Peyer's patch (tissue), 4 donors: ENCODE measurements around the gene ONECUT3. TPM values are rescaled to one million over a fixed set of nuclear protein-coding genes. Genes with fewer than 3 reads are reported as not detected.

Experiments used
- DNase-seq, 3 donors: peaks; one replicate each; pipeline ENCODE4 v3.0.0-alpha.2; 2017 to 2019
- H3K27ac ChIP-seq, 4 donors: fragments of 200-600 bp; sonication (generic); one replicate each; pipeline ENCODE4 v1.5.1; 2016 to 2019
- H3K27me3 ChIP-seq, 2 donors: fragments of 200-600 bp; sonication (generic); one replicate each; pipeline ENCODE4 v1.5.1; 2019
- H3K36me3 ChIP-seq, 3 donors: fragments of 200-600 bp; sonication (generic); one replicate each; pipeline ENCODE4 v1.5.1; 2016 to 2019
- H3K4me1 ChIP-seq, 4 donors: fragments of 200-600 bp; sonication (generic); one replicate each; pipeline ENCODE4 v1.5.1; 2016 to 2019
- H3K4me3 ChIP-seq, 4 donors: fragments of 200-600 bp; sonication (generic); 1 replicate in 3 of 4; 2 replicates in 1 of 4; pipeline ENCODE4 v1.5.1; 2016 to 2019; ENCODE audit warnings: mild to moderate bottlenecking in 1 of 4
- H3K9me3 ChIP-seq, 4 donors: fragments of 200-600 bp; sonication (generic); one replicate each; pipeline ENCODE4 v1.5.1; 2016 to 2019; ENCODE audit warnings: mild to moderate bottlenecking in 1 of 4
- CTCF ChIP-seq, 6 experiments: fragments of 450-650 bp in 4 of 6; fragments of 200-600 bp in 2 of 6; sonication (generic) in 1 of 6; IDR thresholded peaks; one replicate each; pipeline ENCODE4 v1.5.1; 2017 to 2019; ENCODE audit warnings: antibody characterized with exemption in 6 of 6, mild to moderate bottlenecking in 3 of 6, moderate library complexity in 1 of 6
- POLR2A ChIP-seq, 2 donors: fragments of 450-650 bp; IDR thresholded peaks; one replicate each; pipeline ENCODE4 v1.5.1; 2017; ENCODE audit warnings: antibody characterized with exemption in 2 of 2, mild to moderate bottlenecking in 2 of 2, moderate library complexity in 2 of 2
- total RNA-seq, 4 donors: library from RNA; depleted of rRNA; stranded (reverse); fragments of >200 nt; gene quantifications; one replicate each; pipeline ENCODE4 v1.1.0, GENCODE V29; 2016

The ONECUT3 gene
- total RNA-seq, 4 donors from 2014 or later = 0.27 to 0.28 TPM; not detected in 2

- TF ChIP-seq POLR2A (IDR thresholded peaks at IDR 0.05) = no peak
- peaks cover 0 to 44% of the 10 kb centered on the region in 2 donors for H3K27me3 ChIP-seq
Observed at GRCh38 chr19:1744133-1744665, 9.1 kb upstream of the ONECUT3 start.

GRCh38 chr19:1744822-1745563, 8.3 kb upstream of the ONECUT3 start:
- peaks cover 8 to 40% (median 21%) of the 10 kb centered on the region in 4 donors for H3K4me1 ChIP-seq
- H3K36me3 ChIP-seq = no peaks in the 10 kb centered on the region
- H3K4me3 ChIP-seq = no peak overlapping the region
- H3K27me3 ChIP-seq = peaks cover 0 to 52% of the 10 kb centered on the region in 2 donors
- no peaks in the 10 kb centered on the region for H3K9me3 ChIP-seq
- DNase-seq = no peak
- TF ChIP-seq CTCF (IDR thresholded peaks at IDR 0.05) (no peak), POLR2A (IDR thresholded peaks at IDR 0.05) (no peak)
- H3K27ac ChIP-seq = no peak overlapping the region

More at GRCh38 chr19:1744133-1744665, 9.1 kb upstream of the ONECUT3 start:
- no peaks in the 10 kb centered on the region for H3K9me3 ChIP-seq
- H3K4me1 ChIP-seq = peaks cover 0 to 33% (median 15%) of the 10 kb centered on the region in 4 donors
- no peaks in the 10 kb centered on the region for H3K36me3 ChIP-seq
- H3K4me3 ChIP-seq = no peak overlapping the region
- DNase-seq = no peak
- no peak overlapping the region for H3K27ac ChIP-seq

GRCh38 chr19:1745589-1746031, 7.7 kb upstream of the ONECUT3 start:
- Histone ChIP-seq H3K4me1 (peaks cover 8 to 42% (median 22%) of the 10 kb centered on the region in 4 donors), H3K27ac (no peak overlapping the region), H3K36me3 (no peaks in the 10 kb centered on the region), H3K9me3 (no peaks in the 10 kb centered on the region), H3K27me3 (peaks cover 0 to 57% of the 10 kb centered on the region in 2 donors), H3K4me3 (no peak overlapping the region)
- TF ChIP-seq POLR2A (IDR thresholded peaks at IDR 0.05) (no peak), CTCF (IDR thresholded peaks at IDR 0.05) (no peak)
- DNase-seq = no peak

- Histone ChIP-seq H3K27ac (no peak overlapping the region), H3K27me3 (peaks cover 0 to 67% of the 10 kb centered on the region in 2 donors), H3K4me1 (peaks cover 8 to 42% (median 22%) of the 10 kb centered on the region in 4 donors), H3K4me3 (no peak overlapping the region), H3K36me3 (no peaks in the 10 kb centered on the region), H3K9me3 (no peaks in the 10 kb centered on the region)
- TF ChIP-seq CTCF (IDR thresholded peaks at IDR 0.05) (no peak), POLR2A (IDR thresholded peaks at IDR 0.05) (no peak)
- no peak for DNase-seq
Observed at GRCh38 chr19:1746401-1747284, 6.7 kb upstream of the ONECUT3 start.

- H3K27ac ChIP-seq = no peak overlapping the region
- peaks cover 8 to 42% (median 22%) of the 10 kb centered on the region in 4 donors for H3K4me1 ChIP-seq
- peaks cover 0 to 74% of the 10 kb centered on the region in 2 donors for H3K27me3 ChIP-seq
- no peaks in the 10 kb centered on the region for H3K9me3 ChIP-seq
- TF ChIP-seq CTCF (IDR thresholded peaks at IDR 0.05) (no peak), POLR2A (IDR thresholded peaks at IDR 0.05) (no peak)
- no peak for DNase-seq
- H3K36me3 ChIP-seq = no peaks in the 10 kb centered on the region
- peak overlapping the region in 2 of 4 donors; percentile 22 to 23 for H3K4me3 ChIP-seq
Observed at GRCh38 chr19:1747285-1748114, 5.8 kb upstream of the ONECUT3 start.
